HG02970 (cell line): ENCODE results near the gene CYP27A1.

Source experiments
- ATAC-seq: cut with Tn5 transposase; IDR thresholded peaks from one replicate; pipeline ENCODE4 v1.9.1; 2021; ENCODE audit warnings: mild to moderate bottlenecking, moderate library complexity, moderate number of reproducible peaks; ENCODE audit not compliant: unreplicated experiment, low FRiP score

The CYP27A1 gene

DNA sequence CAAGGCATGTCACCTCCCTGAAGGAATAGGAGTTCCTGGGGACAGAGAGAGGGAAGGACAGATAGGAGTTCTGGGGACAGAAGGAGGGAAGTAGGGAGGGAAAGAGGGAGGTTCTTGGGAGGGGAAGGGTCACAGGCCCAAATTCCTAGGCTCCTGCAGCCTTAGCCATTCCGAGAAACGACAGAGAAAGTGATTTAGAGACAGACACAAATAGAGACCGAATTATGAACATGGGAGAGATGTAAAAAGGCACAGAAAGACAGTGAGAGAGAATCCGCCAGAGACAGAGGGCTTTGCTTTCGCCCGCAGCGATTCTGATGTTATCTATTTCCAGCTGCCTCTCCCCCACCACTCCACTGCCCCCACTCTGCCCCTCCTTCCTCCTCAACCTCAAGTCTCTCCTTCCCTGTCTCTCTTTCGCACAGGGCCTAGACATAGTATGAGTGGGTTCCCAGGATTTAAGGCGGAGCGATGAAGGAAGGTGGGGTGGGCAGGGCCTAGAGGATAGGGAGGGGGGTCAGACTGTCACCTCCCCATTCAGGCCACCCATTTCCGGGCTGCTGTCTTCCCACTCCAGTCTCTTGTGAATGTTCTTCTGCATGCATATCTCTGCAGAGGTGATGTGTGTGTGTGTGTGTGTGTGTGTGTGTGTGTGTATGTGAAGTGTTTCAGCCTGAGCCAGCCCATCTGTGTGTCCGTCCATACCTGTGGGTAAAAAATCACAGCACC, 74.4 kb downstream of the CYP27A1 start:
- ATAC-seq: no peak

DNA sequence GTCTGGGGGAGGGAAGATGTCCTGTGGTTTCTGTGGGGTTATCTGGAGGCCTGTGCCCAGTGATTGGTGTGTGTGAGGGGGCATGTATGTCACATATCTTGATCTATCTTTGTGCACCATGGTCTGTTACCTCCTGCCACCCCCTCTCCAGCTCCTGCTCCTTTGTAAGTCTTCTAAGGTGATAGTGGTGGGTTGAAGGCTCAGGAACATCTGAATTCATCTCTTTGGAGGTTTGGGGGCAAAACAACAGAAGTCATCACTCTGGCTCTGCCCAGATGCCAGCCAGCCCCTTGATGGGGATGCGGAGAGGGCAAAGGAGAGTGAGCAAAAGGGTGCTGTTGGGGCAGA, 74.9 kb downstream of the CYP27A1 start:
- no peak for ATAC-seq

DNA sequence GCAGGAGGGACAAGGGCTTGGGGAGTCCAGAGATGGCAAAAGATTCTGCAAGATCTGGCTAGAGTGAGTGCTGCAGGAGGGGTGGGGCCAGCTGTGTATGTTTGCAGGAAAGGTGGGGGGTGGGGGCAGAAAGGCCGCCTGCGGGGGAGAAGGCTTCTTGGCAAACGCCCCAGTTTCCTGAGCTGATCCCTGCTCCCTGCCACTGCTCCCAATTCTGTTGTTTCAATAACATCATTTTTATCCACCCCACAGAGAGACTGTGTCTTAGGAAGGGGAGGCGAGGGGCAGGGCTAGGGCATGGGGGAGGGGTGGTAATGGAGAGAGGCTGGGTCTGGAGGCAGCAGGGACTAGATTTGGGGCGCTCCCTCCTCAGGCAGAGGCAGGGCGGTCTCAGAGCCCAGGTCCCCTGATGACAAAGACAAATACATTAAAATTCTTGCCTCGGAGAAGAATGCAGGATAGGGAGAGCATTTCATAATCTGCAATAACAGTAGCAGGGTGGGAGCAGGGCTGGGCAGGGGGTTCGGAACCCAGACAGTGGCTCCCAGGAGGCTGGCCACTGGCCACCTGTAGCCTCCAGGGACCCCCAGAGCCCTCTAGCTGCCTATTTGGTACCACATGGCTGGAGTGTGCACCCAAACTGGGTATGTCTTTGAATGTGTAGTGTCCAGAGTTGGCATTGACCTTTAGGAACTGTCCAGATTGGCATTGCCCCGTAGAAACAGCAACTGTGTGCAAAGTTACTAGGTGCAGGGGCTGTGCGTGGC, 75.6 kb downstream of the CYP27A1 start:
- ATAC-seq: no peak

DNA sequence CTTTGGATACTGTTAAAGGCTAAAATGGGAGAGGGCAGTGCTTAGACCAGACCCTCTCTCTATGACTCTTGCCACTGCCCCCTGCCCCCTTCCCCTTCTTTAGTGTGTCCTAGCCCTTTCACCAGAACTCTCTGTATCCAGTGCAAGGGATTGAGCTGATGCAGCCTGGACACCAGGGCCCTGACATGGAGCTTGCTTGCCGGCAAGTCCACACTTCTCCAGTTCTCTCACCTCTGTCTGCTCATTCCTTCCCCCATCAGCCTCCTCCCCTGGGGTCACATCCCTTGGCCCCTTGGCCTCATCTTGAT, 76.1 kb downstream of the CYP27A1 start:
- ATAC-seq: no peak

DNA sequence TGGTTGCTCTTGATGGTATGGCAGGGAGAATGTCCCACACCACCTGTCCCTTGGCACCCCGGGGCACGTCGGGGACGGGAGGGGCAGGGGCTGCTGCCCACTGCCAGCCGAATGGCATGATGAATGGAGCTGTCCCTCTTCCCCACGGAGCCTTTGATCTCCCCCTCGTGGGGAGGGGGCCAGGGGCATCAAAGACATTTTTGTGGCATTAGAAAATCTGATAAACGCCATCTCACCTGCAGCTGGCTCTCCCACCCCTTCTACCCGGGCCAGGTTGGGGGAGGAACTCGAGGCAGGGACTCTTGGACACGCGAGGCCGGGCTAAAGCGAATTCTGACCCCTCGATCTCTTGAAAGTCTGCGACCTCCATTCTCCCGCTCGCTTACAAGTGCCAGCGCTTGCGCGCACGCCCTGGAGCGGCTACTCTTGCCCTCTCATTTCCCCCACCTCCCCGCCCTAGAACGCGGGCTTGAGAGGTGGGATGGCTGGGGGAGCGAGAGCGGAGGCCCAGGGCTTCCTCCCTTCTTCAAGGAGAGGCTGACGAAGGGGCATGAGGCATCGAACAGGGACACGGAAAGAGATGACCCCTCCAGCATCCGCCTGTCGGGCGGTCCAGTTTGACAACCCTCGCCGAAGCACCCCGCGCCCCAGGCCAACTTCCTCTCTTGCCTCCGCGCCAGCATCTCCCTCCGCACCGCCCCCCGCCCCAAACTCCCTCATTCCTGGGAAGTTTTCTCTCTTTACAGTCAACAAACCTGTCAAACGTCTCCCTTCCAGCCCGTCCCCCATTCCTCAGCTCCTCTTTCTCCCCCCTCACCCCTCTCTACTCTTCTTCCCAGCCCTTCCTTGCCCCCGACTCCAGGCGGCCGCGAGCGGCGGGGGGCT, 77.0 kb downstream of the CYP27A1 start:
- ATAC-seq: no peak

DNA sequence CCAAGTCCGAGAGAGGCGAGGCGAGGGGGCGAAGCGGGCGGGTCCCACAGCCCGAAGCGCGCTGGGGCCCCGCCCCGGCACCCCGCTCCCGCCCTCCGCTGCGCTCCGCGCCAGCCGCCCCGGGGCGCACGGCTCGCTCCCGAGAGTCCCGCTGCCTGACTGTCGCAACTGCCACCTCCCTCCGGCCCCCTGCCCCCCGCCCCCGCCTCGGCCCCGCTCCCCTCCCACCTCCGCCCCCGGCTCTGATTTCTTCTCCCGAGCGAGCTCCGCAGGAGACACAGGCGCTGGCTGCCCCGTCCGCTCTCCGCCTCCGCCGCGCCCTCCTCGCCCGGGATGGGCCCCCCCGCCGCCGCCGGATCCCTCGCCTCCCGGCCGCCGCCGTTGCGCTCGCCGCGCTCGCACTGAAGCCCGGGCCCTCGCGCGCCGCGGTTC, 77.6 kb downstream of the CYP27A1 start, which contains the start of gene WNT6:
TSS of gene WNT6 (plus strand) at position 250 of the 432 bp plus-strand sequence. CDS start 233 bp downstream, outside the sequence.
- ATAC-seq: no peak

DNA sequence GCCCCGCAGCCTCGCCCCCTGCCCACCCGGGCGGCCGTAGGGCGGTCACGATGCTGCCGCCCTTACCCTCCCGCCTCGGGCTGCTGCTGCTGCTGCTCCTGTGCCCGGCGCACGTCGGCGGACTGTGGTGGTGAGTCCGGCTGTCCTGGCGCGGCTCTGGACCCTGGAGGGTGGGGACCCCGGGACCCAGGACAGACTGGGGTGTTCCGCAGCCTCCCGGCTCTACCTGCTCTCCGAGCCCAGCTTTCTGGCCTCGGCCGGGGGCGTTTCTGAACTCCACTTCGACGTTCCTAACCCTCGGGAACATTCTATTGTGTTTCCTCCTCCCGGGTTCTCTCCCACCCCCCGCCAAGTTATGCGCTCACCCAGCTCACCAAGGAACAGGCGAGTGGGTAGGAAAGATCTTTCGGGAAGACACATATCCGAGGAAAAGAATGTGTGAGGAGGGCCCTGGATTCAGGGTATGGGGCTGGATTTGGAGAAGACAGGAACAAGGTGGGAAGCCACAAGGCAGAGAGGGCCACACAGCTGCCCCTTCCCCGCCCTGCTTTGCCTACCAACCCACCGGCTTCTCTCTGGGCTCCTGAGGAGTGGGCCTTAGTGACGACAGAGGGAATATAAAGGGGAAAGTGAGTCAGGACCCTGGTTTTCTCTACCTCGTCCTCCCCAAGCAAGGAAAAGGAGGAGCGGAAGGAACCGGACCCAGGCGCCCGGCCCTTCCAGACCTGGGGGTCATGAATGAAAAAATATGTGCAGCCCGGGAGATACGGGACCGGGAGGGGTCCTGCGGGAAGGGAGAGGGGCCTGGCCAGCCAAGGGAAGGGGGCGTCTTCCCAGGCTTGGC, 78.3 kb downstream of the CYP27A1 start:
- no peak for ATAC-seq

DNA sequence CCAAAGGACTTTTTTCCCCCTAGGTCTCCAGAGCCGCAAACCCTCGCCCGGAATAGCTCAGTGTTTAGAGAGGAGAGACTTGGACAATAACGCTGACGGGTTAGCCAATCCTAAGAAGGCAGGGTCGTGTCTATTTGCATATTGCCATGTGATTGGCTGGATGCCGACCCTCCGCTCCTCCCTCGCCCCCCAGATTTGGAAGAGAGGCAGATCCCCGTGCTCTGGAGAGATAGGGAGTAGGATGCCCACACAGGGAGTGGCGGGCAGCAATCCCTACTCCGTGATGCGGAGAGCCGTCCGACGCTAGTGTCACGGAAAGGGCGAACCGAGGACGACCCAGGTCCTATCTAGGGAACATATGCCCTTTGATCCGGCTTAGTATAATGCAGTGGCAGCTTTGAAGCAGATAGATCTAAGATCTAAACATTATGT, 79.0 kb downstream of the CYP27A1 start:
- no peak for ATAC-seq

DNA sequence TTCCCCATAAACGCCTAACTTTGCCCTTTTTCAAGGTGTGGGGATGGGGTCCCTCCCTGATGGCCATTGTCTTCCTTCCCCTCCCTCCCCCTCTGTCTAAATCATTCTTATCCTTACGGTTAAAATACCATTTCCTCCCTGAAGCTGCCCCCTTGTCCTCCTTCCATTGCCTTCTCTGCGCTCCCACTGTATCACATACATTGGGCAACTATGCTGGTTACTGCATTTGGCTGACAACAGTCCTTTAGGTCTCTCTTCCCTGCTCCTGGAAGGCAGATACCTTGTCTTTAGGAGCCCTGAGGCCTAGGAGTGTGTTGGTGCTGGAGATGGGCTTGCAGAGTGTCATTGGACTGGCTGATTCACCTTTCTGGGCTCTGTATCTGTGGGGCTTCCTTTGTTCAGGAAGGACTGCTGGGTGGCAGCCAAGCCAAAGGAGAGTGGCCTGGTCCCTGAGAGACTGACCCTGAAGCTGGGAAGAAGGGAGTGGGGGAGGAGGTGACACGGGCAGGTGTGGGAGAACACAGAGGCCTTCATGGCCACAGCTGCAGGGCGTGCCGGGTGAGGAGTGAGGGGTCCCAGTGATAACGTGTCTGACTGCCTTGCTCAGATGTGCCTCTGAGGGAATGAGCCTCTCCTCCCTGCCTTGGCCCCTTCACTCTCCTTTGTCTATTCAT, 79.8 kb downstream of the CYP27A1 start:
- no peak for ATAC-seq

DNA sequence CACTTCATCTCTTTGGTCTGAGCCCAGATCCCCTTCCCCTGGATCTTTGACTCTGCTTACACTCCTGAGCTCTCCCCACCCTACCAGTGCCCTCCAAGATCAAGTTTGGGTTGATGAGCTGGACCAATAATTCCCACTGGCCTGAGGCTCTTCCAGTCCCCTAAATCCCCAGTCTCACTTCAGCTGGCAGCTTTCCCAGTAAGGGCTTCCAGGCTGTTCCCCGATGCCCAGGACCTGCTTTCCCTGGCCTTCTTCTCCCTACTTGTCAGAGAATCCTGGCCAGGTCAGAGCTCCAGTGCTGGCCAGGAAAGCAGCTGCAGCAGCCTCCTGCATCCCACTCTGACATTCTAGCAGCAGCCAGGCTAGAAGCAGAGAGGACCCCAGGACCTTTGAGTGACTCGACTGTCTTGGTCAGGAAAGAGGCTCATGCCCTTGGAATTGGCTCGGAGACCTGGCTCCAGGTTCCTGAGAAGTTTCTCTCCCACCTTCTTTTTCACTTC, 81.1 kb downstream of the CYP27A1 start:
- ATAC-seq: no peak
